ENCODE measurements around the gene IL17RE.

DNA sequence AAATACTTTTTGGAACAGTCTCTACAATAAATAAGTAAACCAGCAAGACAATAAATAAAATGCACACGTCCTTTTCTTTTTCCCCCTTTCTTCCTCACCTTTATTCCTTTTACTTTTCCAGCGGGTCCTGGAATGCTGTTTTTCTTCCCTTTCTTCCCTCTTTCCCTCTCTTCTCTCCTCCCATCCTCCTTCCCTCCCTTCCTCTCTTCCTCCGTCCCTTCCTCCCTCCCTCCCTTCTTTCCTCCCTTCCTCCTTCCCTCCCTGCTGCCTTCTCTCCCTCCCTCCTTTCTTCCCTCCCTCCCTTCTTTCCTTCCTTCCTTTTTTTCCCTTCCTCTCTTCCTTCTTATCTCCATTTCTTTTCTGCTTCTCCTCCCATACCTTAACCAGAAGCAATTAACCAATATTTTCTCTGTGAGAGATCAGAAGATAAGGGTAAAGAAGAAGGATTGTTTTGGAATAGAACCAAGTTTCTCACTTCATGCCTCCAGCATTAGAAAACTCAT lies 3.3 kb upstream of the IL17RE start:
- no peak for TF ChIP-seq ELF1 (CRISPR knock-in tag; IDR thresholded peaks at IDR 0.05)
- TF ChIP-seq, protein P1, sequence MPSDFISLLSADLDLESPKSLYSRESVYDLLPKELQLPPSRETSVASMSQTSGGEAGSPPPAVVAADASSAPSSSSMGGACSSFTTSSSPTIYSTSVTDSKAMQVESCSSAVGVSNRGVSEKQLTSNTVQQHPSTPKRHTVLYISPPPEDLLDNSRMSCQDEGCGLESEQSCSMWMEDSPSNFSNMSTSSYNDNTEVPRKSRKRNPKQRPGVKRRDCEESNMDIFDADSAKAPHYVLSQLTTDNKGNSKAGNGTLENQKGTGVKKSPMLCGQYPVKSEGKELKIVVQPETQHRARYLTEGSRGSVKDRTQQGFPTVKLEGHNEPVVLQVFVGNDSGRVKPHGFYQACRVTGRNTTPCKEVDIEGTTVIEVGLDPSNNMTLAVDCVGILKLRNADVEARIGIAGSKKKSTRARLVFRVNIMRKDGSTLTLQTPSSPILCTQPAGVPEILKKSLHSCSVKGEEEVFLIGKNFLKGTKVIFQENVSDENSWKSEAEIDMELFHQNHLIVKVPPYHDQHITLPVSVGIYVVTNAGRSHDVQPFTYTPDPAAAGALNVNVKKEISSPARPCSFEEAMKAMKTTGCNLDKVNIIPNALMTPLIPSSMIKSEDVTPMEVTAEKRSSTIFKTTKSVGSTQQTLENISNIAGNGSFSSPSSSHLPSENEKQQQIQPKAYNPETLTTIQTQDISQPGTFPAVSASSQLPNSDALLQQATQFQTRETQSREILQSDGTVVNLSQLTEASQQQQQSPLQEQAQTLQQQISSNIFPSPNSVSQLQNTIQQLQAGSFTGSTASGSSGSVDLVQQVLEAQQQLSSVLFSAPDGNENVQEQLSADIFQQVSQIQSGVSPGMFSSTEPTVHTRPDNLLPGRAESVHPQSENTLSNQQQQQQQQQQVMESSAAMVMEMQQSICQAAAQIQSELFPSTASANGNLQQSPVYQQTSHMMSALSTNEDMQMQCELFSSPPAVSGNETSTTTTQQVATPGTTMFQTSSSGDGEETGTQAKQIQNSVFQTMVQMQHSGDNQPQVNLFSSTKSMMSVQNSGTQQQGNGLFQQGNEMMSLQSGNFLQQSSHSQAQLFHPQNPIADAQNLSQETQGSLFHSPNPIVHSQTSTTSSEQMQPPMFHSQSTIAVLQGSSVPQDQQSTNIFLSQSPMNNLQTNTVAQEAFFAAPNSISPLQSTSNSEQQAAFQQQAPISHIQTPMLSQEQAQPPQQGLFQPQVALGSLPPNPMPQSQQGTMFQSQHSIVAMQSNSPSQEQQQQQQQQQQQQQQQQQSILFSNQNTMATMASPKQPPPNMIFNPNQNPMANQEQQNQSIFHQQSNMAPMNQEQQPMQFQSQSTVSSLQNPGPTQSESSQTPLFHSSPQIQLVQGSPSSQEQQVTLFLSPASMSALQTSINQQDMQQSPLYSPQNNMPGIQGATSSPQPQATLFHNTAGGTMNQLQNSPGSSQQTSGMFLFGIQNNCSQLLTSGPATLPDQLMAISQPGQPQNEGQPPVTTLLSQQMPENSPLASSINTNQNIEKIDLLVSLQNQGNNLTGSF (CRISPR knock-in tag; IDR thresholded peaks at IDR 0.05), result no peak

Data from HepG2 (cell line).